RWPE2 (cell line): ENCODE data around the gene UHRF1.
A peak's percentile ranks its signal among the peaks of the same experiment; 100 is the strongest.
"Not testable (repeated sequence)": the region's sequence is repeated elsewhere in the genome, so short reads cannot be mapped to it uniquely, and the experiment has no call there.

Experiments
- ATAC-seq: fragments of 200-7000 bp; cut with Tn5 transposase; 3 replicates; pipeline ENCODE4 v1.9.1; 2021; ENCODE audit warnings: low read depth
- DNase-seq: peaks from one replicate; pipeline ENCODE4 v3.0.0-alpha.2; 2020; ENCODE audit warnings: low spot score
- H3K27ac ChIP-seq: fragments of 450-650 bp; 2 replicates; pipeline ENCODE4 v1.5.1; 2017; ENCODE audit warnings: mild to moderate bottlenecking; ENCODE audit not compliant: poor library complexity, severe bottlenecking
- H3K27me3 ChIP-seq: fragments of 250-450 bp; sonication (Bioruptor Pico); 2 replicates; pipeline ENCODE4 v1.5.1; 2021; ENCODE audit warnings: mild to moderate bottlenecking, moderate library complexity; ENCODE audit not compliant: insufficient read depth, poor library complexity, severe bottlenecking
- H3K36me3 ChIP-seq: fragments of 250-450 bp; sonication (Bioruptor Pico); 2 replicates; pipeline ENCODE4 v1.5.1; 2020; ENCODE audit warnings: low read depth, mild to moderate bottlenecking, moderate library complexity
- H3K4me1 ChIP-seq: fragments of 250-450 bp; sonication (Bioruptor Pico); 2 replicates; pipeline ENCODE4 v1.5.1; 2021; ENCODE audit warnings: mild to moderate bottlenecking, moderate library complexity; ENCODE audit not compliant: insufficient read depth, poor library complexity, severe bottlenecking
- H3K4me3 ChIP-seq: fragments of 250-450 bp; sonication (Bioruptor Pico); 2 replicates; pipeline ENCODE4 v1.5.1; 2021; ENCODE audit warnings: mild to moderate bottlenecking, moderate library complexity; ENCODE audit not compliant: severe bottlenecking
- H3K9me3 ChIP-seq: fragments of 250-450 bp; sonication (Bioruptor Pico); 2 replicates; pipeline ENCODE4 v1.5.1; 2021; ENCODE audit warnings: mild to moderate bottlenecking, moderate library complexity; ENCODE audit not compliant: severe bottlenecking
- CTCF ChIP-seq: fragments of 450-650 bp; IDR thresholded peaks from one replicate; pipeline ENCODE4 v1.5.1; 2017; ENCODE audit warnings: mild to moderate bottlenecking, moderate library complexity; ENCODE audit not compliant: poor library complexity, severe bottlenecking

UHRF1 gene

GRCh38 chr19:4889034-4889815, 20.1 kb upstream of the UHRF1 start:
- TF ChIP-seq CTCF, result no peak
- peak; percentile 99 for ATAC-seq

GRCh38 chr19:4891066-4891465, 18.2 kb upstream of the UHRF1 start:
- peaks cover 4% of the 10 kb centered on the region for H3K4me1 ChIP-seq

More at GRCh38 chr19:4889034-4889815, 20.1 kb upstream of the UHRF1 start:
- Histone ChIP-seq H3K4me3 (no peak overlapping the region), H3K9me3 (no peaks in the 10 kb centered on the region), H3K4me1 (peaks cover 4% of the 10 kb centered on the region), H3K27me3 (no peaks in the 10 kb centered on the region), H3K27ac (peak overlapping the region; percentile 52), H3K36me3 (no peaks in the 10 kb centered on the region)
- DNase-seq, result peak; percentile 91

GRCh38 chr19:4892962-4893361, 16.3 kb upstream of the UHRF1 start:
- not testable (repeated sequence) for H3K9me3 ChIP-seq, H3K27ac ChIP-seq, ATAC-seq, H3K4me1 ChIP-seq, H3K27me3 ChIP-seq, H3K4me3 ChIP-seq, DNase-seq, H3K36me3 ChIP-seq

More at GRCh38 chr19:4891066-4891465, 18.2 kb upstream of the UHRF1 start:
- DNase-seq (no peak), ATAC-seq (no peak)
- Histone ChIP-seq H3K27ac (no peak overlapping the region), H3K4me3 (no peak overlapping the region), H3K9me3 (no peaks in the 10 kb centered on the region), H3K27me3 (no peaks in the 10 kb centered on the region), H3K36me3 (no peaks in the 10 kb centered on the region)
- TF ChIP-seq CTCF, result no peak

GRCh38 chr19:4896372-4896771, 12.9 kb upstream of the UHRF1 start:
- TF ChIP-seq CTCF, result no peak
- Histone ChIP-seq H3K4me3 (no peak overlapping the region), H3K27ac (peak overlapping the region; percentile 26), H3K36me3 (no peaks in the 10 kb centered on the region), H3K9me3 (no peaks in the 10 kb centered on the region), H3K27me3 (no peaks in the 10 kb centered on the region), H3K4me1 (peaks cover 4% of the 10 kb centered on the region)
- DNase-seq (no peak), ATAC-seq (peak; percentile 64; the same call in 1 of the 3 replicates)

GRCh38 chr19:4897146-4897545, 12.2 kb upstream of the UHRF1 start:
- Histone ChIP-seq H3K36me3 (no peaks in the 10 kb centered on the region), H3K9me3 (no peaks in the 10 kb centered on the region), H3K27me3 (no peaks in the 10 kb centered on the region), H3K4me3 (no peak overlapping the region), H3K27ac (no peak overlapping the region), H3K4me1 (peaks cover 4% of the 10 kb centered on the region)
- no peak for TF ChIP-seq CTCF
- DNase-seq (no peak), ATAC-seq (no peak)

- H3K36me3 ChIP-seq, H3K9me3 ChIP-seq, H3K27ac ChIP-seq, H3K27me3 ChIP-seq, ATAC-seq, H3K4me3 ChIP-seq, H3K4me1 ChIP-seq, DNase-seq: not testable (repeated sequence)
Observed at GRCh38 chr19:4900879-4901278, 8.4 kb upstream of the UHRF1 start.
